Measurements from ENCODE around the gene HAS3.
"Not testable (repeated sequence)": the region's sequence is repeated elsewhere in the genome, so short reads cannot be mapped to it uniquely, and the experiment has no call there.

Gene HAS3

DNA sequence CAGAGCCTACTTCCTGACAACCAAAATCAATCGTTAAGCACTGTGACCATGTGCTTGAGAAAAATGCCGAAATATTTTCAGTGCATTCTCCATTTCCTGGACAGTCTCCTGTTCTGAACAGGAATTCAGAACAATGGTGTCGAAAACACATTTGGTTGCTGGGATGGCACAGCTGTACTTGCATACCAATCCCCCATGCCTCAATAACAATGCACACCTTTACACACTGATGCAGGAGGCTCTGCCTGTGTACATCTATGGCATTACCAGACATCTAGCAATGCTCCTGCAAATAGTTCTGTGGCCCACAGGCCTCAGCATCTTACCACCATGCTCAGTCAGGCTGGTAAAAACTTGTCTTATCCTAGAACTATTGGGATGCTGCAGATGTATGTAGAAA, 20.8 kb downstream of the HAS3 start:
- Histone ChIP-seq H3K36me3 (ENCODE audit: control insufficient read depth, insufficient read depth, low read length) (no peaks in the 10 kb centered on the region), H3K27ac (ENCODE audit: low read depth, low read length) (no peak overlapping the region), H3K4me3 (ENCODE audit: low read length) (no peak overlapping the region), H3K27me3 (ENCODE audit: control insufficient read depth, insufficient read depth, low read length) (no peaks in the 10 kb centered on the region), H3K9ac (ENCODE audit: low read length) (no peak overlapping the region), H3K4me1 (ENCODE audit: control insufficient read depth, insufficient read depth, low read length) (peaks cover 8% of the 10 kb centered on the region)

DNA sequence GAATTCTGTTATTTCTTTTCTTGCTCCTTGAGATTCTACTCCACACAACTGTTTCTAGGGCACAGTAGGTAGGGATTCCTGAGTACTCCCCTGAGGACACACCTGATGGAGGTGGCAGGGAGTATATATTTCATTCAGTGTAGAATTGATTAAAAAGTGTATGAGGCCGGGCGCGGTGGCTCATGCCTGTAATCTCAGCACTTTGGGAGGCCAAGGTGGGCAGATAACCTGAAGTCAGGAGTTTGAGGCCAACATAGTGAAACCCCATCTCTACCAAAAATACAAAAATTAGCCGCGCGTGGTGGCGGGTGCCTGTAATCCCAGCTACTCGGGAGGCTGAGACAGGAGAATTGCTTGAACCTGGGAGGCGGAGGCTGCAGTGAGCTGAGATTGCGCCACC, 21.3 kb downstream of the HAS3 start:
- H3K4me1 ChIP-seq (ENCODE audit: control insufficient read depth, insufficient read depth, low read length); H3K9ac ChIP-seq (ENCODE audit: low read length); H3K36me3 ChIP-seq (ENCODE audit: control insufficient read depth, insufficient read depth, low read length); H3K27me3 ChIP-seq (ENCODE audit: control insufficient read depth, insufficient read depth, low read length); H3K27ac ChIP-seq (ENCODE audit: low read depth, low read length); H3K4me3 ChIP-seq (ENCODE audit: low read length): not testable (repeated sequence)

DNA sequence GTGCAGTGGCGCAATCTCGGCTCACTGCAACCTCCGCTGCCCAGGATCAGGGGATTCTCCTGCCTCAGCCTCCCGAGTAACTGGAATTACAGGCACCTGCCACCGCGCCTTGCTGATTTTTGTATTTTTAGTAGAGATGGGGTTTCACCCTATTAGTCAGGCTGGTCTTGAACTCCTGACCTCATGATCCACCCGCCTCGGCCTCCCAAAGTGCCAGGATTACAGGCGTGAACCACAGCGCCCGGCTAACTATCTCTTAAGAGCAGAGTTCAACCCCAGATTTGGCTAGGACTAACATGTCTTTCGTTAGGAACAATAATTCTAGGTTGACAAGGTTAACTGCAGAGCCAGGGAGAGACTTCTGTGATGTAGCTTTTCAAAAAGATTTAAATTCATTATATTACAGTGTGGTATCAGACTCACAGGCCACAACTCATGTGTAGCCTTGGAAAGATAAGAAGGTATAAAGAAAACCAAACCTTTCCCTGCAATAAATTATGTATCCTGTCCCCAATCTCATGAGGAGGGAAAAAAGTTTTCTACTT, 22.6 kb downstream of the HAS3 start:
- Histone ChIP-seq H3K9ac (ENCODE audit: low read length) (no peak overlapping the region), H3K27me3 (ENCODE audit: control insufficient read depth, insufficient read depth, low read length) (no peaks in the 10 kb centered on the region), H3K4me1 (ENCODE audit: control insufficient read depth, insufficient read depth, low read length) (peaks cover 8% of the 10 kb centered on the region), H3K27ac (ENCODE audit: low read depth, low read length) (no peak overlapping the region), H3K4me3 (ENCODE audit: low read length) (no peak overlapping the region), H3K36me3 (ENCODE audit: control insufficient read depth, insufficient read depth, low read length) (no peaks in the 10 kb centered on the region)

DNA sequence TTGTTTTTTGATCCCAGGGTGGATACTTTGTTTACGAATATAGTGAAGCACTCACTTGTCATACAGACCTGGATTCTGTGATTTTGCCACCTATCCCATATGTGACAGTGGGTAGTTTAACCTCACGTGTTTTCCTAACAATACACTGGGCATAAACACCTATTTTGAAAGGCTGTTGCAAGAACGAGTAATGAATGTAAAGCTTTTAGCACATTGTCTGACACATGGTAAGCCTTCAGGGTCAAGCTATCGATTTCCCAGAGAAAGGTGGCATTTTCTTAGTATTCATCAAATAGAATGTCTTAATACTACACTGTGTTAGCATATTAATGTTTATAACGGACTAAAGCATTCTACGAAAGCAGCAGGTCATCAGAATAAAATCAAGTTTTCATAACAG, 25.0 kb downstream of the HAS3 start:
- Histone ChIP-seq H3K27ac (ENCODE audit: low read depth, low read length) (no peak overlapping the region), H3K4me1 (ENCODE audit: control insufficient read depth, insufficient read depth, low read length) (peaks cover 13% of the 10 kb centered on the region), H3K4me3 (ENCODE audit: low read length) (no peak overlapping the region), H3K9ac (ENCODE audit: low read length) (no peak overlapping the region), H3K27me3 (ENCODE audit: control insufficient read depth, insufficient read depth, low read length) (no peaks in the 10 kb centered on the region), H3K36me3 (ENCODE audit: control insufficient read depth, insufficient read depth, low read length) (no peaks in the 10 kb centered on the region)

DNA sequence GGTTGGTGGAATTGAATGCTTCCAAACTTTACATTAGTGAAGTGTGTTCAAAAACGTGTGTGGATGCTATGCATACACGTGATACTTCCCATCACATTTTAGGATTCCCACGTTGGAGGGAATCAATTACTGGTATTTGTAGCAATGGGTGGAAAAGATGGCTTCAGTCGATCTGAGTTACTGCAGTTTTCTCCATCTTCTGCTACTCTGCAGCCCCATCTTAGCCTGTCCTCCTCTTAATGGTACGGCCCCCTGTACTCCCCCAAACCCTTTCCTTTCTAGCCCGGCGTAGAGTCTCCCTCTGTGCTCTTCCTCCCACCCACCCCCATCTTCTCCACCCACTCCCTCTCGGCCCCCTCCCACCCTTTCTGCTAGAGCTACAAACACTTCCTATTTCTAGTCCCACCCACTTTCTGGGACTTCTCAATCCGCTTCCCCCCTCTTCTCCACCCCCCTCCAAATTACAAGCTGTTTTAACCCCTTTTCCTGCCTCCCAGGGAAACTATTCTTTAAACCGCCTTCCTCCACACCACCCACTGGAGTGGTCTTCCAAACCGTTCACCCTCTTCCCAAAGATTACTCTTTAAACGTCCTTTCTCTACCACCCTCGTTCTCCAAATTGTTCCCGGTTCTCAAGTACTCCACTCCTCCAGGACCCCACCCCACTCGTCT, 25.9 kb downstream of the HAS3 start:
- H3K9ac ChIP-seq (ENCODE audit: low read length) = peak overlapping the region; percentile 75
- peak overlapping the region; percentile 95 for H3K4me3 ChIP-seq (ENCODE audit: low read length)
- H3K4me1 ChIP-seq (ENCODE audit: control insufficient read depth, insufficient read depth, low read length) = peaks cover 13% of the 10 kb centered on the region
- no peaks in the 10 kb centered on the region for H3K27me3 ChIP-seq (ENCODE audit: control insufficient read depth, insufficient read depth, low read length)
- no peaks in the 10 kb centered on the region for H3K36me3 ChIP-seq (ENCODE audit: control insufficient read depth, insufficient read depth, low read length)
- H3K27ac ChIP-seq (ENCODE audit: low read depth, low read length) = peak overlapping the region; percentile 85

DNA sequence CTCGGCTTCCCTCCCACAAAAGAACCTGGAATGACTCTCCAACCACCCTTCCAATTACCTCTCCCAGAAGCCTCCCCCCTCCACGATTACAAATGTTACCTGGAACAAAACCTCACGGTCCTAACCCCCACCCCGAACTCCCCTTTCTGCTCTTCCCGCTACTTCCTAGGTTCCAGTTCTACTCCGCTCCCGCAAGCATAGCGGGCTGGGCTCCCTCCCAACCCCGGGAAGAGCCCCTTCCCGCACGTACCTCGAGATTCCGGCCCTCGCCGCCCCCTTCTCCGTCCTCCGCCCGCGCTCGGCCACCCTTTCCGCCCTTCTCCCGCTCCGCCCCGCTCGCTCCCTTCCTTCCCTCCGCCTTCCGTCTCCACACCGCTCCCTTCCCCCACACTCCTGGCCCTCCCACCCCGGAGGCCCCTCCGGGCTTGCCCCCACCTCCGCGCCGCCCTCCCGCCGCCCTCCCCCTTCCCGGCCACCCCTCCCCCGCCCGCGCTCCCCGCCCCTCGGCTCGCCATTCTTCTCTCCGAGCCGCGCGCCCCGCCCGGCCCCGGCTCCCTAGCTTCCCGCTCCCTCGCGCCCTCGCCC, 26.5 kb downstream of the HAS3 start:
- no peaks in the 10 kb centered on the region for H3K36me3 ChIP-seq (ENCODE audit: control insufficient read depth, insufficient read depth, low read length)
- H3K27me3 ChIP-seq (ENCODE audit: control insufficient read depth, insufficient read depth, low read length) = no peaks in the 10 kb centered on the region
- peak overlapping the region; percentile 95 for H3K4me3 ChIP-seq (ENCODE audit: low read length)
- peak overlapping the region; percentile 85 for H3K27ac ChIP-seq (ENCODE audit: low read depth, low read length)
- H3K9ac ChIP-seq (ENCODE audit: low read length) = peak overlapping the region; percentile 75
- peaks cover 13% of the 10 kb centered on the region for H3K4me1 ChIP-seq (ENCODE audit: control insufficient read depth, insufficient read depth, low read length)

DNA sequence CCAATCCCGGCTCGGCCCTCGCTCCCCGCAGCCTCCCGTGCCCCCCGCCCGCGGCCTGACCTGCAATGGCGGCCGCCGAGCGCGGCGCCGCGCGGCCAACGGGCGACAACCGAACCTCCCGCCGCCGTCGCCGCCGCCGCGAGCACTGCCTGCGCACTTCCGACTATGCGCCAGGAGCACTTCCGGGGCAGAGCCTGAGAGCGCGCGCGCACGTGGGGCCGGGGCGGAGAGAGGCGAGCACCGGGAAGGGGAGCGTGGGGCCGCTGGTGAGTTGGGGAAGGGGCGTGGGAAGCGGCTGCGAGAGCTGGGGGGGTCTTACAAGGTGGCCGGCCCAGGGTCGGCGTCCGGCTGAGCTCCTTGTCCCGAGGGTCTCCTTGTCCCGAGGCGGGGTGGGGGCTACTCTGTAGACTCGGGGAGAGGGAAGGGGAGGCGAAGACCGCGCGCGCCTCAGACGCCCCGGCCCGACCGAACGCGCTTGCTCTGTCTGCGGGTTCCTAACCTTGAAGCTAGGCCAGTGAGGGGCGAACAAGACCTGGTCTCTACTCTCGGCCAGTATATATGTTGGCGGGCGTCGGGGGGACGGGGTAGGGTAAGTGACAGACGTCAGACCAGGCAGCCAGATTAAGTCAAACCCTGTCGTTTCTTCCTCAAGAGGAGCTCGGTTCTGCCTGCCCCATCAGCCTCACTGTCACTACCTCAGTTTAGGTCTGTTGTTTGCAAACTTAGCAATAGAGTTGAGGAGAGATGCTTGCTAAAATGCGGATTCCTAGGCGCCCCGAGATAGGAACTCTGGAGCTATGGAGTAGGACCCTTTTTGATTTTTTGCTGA, 27.2 kb downstream of the HAS3 start, which contains the start of the genes CHTF8 and UTP4:
TSS of gene CHTF8 (minus strand) at position 165 of the 829 bp plus-strand sequence. CDS start 11,130 bp downstream, outside the sequence.
TSS of gene UTP4 (plus strand) at position 226 of the 829 bp plus-strand sequence. CDS start 811 bp downstream, outside the sequence.
- H3K27me3 ChIP-seq (ENCODE audit: control insufficient read depth, insufficient read depth, low read length) = no peaks in the 10 kb centered on the region
- peak within 1 kb of the TSS; percentile 75 for H3K9ac ChIP-seq (ENCODE audit: low read length)
- peak within 1 kb of the TSS; percentile 85 for H3K27ac ChIP-seq (ENCODE audit: low read depth, low read length)
- no peaks in the 10 kb centered on the region for H3K36me3 ChIP-seq (ENCODE audit: control insufficient read depth, insufficient read depth, low read length)
- peak within 1 kb of the TSS; percentile 95 for H3K4me3 ChIP-seq (ENCODE audit: low read length)
- H3K4me1 ChIP-seq (ENCODE audit: control insufficient read depth, insufficient read depth, low read length) = peaks cover 13% of the 10 kb centered on the region

DNA sequence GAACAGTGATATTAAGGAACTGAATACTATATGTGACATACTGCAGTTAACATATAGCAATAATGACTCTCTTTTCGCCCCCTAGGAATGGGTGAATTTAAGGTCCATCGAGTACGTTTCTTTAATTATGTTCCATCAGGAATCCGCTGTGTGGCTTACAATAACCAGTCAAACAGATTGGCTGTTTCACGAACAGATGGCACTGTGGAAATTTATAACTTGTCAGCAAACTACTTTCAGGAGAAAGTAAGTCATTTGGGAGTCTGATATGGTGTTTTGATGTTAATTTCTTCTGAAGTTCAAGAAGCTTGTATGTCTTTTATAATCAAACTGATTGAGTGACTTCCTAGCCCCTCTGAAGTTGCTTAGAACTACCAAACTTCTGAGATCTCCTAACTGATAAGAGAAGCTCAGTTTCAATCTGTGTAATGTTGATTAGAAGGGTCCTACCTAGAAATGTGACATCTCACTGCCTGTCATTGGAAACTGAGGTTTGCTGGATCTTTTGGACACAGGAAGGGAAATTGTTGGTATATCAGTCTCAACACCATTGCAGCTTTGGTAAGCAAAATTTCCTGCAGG, 28.0 kb downstream of the HAS3 start:
- no peaks in the 10 kb centered on the region for H3K27me3 ChIP-seq (ENCODE audit: control insufficient read depth, insufficient read depth, low read length)
- peak overlapping the region; percentile 95 for H3K4me3 ChIP-seq (ENCODE audit: low read length)
- peaks cover 13% of the 10 kb centered on the region for H3K4me1 ChIP-seq (ENCODE audit: control insufficient read depth, insufficient read depth, low read length)
- H3K9ac ChIP-seq (ENCODE audit: low read length) = no peak overlapping the region
- no peak overlapping the region for H3K27ac ChIP-seq (ENCODE audit: low read depth, low read length)
- H3K36me3 ChIP-seq (ENCODE audit: control insufficient read depth, insufficient read depth, low read length) = peaks cover 2% of the 10 kb centered on the region

DNA sequence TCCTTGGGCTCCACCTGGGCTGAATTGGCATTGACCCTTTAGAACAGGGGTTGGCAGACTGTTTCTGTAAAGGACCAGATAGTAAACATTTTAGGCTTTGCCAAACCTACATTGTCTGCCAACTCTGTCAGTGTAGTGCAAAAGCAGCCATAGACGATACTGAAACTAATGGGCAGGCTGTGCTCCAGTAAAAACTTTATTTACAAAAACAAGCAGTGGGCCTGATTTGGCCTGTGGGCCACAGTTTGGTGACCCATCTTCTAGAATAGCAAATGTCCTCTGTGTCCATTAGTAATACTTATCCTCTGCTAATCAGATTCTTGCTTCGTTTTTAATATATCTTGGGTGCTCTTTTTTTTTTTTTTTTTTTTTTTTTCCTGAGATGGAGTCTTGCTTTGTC, 33.2 kb downstream of the HAS3 start:
- no peaks in the 10 kb centered on the region for H3K4me1 ChIP-seq (ENCODE audit: control insufficient read depth, insufficient read depth, low read length)
- H3K27ac ChIP-seq (ENCODE audit: low read depth, low read length) = no peak overlapping the region
- H3K36me3 ChIP-seq (ENCODE audit: control insufficient read depth, insufficient read depth, low read length) = peaks cover 9% of the 10 kb centered on the region
- H3K27me3 ChIP-seq (ENCODE audit: control insufficient read depth, insufficient read depth, low read length) = no peaks in the 10 kb centered on the region
- H3K4me3 ChIP-seq (ENCODE audit: low read length) = no peak overlapping the region
- H3K9ac ChIP-seq (ENCODE audit: low read length) = no peak overlapping the region

DNA sequence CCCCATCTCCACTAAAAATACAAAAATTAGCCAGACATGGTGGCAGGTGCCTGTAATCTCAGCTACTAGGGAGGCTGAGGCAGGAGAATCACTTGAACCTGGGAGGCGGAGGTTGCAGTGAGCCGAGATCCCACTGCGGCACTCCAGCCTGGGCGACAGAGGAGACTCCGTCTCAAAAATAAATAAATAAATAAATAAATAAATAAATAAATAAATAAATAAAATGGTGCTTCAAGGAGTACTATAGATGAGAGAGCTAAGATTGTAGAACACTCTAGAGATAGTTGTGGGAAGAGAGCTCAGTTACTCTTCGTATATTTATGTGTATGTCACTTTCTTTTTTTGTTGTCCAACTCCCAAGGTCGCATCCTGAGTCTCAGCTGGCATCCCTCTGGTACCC, 34.0 kb downstream of the HAS3 start:
- not testable (repeated sequence) for H3K27ac ChIP-seq (ENCODE audit: low read depth, low read length); H3K4me3 ChIP-seq (ENCODE audit: low read length); H3K4me1 ChIP-seq (ENCODE audit: control insufficient read depth, insufficient read depth, low read length); H3K27me3 ChIP-seq (ENCODE audit: control insufficient read depth, insufficient read depth, low read length); H3K9ac ChIP-seq (ENCODE audit: low read length); H3K36me3 ChIP-seq (ENCODE audit: control insufficient read depth, insufficient read depth, low read length)

DNA sequence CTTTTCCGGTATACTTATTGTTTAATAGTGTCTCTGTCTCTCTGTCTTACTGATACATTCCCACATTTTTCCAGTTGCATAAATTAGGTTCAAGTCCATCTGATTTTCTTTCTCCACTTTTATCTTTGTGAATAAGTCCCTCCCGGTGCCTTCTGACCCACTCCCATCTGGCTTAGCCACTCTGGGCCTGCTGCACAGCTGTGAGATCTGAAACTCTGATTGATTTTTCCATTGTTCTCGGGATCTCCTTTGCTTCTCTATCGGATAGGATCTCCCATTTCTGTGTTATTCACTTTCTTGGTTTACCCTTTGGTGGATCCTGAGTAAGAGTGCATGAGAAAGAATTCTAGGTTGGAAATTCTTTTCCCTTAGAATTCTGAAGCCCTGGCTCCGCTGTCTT, 35.6 kb downstream of the HAS3 start:
- H3K4me3 ChIP-seq (ENCODE audit: low read length) = no peak overlapping the region
- H3K9ac ChIP-seq (ENCODE audit: low read length) = no peak overlapping the region
- peaks cover 12% of the 10 kb centered on the region for H3K36me3 ChIP-seq (ENCODE audit: control insufficient read depth, insufficient read depth, low read length)
- H3K27me3 ChIP-seq (ENCODE audit: control insufficient read depth, insufficient read depth, low read length) = no peaks in the 10 kb centered on the region
- H3K4me1 ChIP-seq (ENCODE audit: control insufficient read depth, insufficient read depth, low read length) = no peaks in the 10 kb centered on the region
- H3K27ac ChIP-seq (ENCODE audit: low read depth, low read length) = no peak overlapping the region

DNA sequence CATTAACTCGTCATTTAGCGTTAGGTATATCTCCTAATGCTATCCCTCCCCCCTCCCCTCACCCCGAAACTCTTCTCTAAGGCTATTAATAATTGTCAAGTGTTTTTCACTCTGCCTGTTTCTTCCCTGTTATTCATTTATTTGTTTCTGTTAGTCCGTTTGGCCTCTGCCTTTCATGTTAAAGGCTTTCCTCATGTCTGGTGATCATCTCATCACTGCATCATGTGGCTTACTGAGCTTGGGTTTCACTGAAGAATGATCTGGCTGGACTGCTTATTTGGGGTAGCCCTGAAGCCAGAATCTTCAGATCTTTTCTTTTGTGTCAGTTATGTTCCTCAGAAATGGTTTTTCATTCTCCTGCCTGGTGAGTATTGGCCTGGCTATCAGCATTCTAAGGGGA, 36.5 kb downstream of the HAS3 start:
- H3K27ac ChIP-seq (ENCODE audit: low read depth, low read length) = no peak overlapping the region
- H3K4me1 ChIP-seq (ENCODE audit: control insufficient read depth, insufficient read depth, low read length) = no peaks in the 10 kb centered on the region
- H3K4me3 ChIP-seq (ENCODE audit: low read length) = no peak overlapping the region
- H3K36me3 ChIP-seq (ENCODE audit: control insufficient read depth, insufficient read depth, low read length) = peaks cover 12% of the 10 kb centered on the region
- H3K27me3 ChIP-seq (ENCODE audit: control insufficient read depth, insufficient read depth, low read length) = no peaks in the 10 kb centered on the region
- no peak overlapping the region for H3K9ac ChIP-seq (ENCODE audit: low read length)

Data from rectal smooth muscle tissue (tissue), 1 donor.